HG03571 (cell line): ENCODE results near the gene ACACB.

Experiments used
- ATAC-seq: cut with Tn5 transposase; IDR thresholded peaks from one replicate; pipeline ENCODE4 v1.9.1; 2021; ENCODE audit not compliant: unreplicated experiment

ACACB gene

DNA sequence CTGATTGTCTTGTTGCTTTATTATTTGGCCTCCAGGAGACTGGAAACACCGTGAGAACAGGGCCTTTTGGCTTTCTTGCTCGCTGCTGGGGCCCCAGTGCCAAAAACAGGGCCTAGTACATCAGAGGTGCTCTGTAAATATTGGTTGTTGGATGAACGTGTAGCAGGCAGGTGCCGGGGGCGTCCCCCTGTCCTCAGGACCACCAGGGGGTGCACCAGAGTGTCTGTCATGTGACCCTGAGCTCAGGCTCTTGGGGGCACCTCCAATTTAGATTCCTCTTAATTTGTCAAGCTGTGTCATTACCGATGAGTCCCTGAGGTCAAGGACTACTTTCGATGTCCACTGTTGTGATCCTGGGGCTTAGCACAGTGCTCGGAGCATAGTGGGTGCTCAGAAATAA, 87.1 kb downstream of the ACACB start:
- ATAC-seq: no peak

- ATAC-seq: no peak
Observed at GRCh38 chr12:109209082-109209481, 92.7 kb downstream of the ACACB start.

DNA sequence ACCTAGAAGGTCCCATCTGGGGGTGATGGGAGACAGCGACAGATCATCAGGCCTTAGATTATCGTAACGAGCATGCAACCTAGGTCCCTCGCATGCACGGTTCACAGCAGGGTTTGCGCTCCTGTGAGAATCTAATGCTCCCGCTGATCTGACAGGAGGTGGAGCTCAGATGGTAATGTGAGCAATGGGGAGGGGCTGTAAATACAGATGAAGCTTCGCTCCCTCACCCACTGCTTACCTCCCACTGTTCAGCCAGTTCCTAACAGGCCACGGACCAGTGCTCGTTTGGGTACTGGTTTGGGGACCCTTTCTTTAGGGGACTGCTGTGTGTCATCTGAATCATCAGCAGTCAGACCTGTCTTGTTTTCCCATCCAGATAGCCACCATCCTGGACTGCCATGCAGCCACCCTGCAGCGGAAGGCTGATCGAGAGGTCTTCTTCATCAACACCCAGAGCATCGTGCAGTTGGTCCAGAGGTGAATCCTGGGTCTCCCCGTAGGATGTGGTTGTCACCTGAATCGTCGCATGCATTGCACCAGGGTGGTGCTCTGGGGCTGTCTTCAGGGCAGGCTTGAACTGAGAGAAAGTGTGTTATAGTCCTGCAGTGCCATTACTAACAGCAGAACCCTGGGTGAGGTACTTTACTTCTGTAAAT, 96.2 kb downstream of the ACACB start:
- ATAC-seq: no peak

DNA sequence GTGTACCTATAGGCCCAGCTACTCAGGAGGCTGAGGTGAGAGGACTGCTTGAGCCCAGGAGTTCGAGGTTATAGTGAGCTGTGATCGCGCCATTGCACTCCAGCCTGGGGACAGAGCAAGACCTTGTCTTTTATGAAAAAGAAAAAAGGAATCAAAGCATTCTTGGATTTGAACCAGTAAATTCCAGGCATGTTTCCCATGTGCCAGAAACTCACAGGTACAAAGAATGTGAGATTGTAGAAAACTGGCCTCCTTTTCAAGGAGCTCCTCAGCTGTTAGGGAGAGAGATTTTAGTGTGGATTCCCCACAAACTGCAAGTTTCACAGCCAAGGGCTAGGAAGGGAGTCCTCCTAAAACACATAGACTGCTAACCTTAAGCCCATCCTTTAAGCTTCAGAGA, 97.7 kb downstream of the ACACB start:
- ATAC-seq: no peak

DNA sequence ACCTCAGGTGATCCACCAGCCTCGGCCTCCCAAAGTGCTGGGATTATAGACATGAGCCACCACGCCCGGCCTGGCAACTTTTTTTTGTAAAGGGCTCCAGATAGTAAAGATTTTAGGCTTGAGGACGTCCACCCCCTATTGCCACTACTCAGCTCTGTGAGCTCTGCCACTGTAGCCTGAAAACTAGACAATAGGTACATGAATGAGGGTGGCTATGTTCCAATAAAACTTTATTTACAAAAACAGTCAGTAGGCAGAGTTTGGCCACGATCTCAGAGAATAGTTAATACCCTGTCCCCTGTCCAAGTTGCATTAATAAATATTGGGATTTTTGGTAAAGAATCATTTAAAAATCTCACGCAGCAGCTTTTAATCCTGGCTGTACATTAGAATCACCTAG, 102.6 kb downstream of the ACACB start:
- no peak for ATAC-seq

- no peak for ATAC-seq
Observed at GRCh38 chr12:109219938-109220337, 103.6 kb downstream of the ACACB start.

DNA sequence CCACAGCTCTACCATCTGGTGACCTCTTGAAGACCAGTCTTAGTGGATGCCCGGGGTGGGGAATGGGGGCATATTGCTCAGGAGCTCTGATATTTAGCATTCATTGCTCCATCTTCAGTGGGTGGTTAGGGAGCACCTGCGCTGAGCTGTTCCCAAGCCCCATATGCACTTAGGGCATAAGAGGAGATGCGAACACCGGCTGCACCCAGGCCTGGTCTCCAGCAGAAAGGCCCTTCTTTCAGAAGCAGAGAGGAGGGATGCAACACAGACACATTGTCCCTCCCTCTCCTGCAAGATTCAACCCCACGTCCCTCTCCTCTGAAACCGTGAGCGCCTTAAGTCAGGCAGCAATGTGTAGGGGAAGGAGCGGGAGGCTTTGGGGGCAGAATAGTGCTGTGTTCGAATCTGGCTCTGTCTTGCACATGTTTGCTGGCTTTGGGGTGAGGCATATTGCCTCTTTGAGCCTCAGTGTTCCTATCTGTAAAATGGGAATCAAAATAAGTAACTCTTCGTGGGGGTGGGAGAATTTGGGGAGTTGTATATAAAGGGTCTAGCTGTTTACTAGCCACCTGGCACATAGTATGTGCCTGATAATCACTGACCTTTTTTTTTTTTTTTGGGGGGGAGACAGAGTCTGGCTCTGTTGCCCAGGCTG, 105.0 kb downstream of the ACACB start:
- ATAC-seq: no peak

DNA sequence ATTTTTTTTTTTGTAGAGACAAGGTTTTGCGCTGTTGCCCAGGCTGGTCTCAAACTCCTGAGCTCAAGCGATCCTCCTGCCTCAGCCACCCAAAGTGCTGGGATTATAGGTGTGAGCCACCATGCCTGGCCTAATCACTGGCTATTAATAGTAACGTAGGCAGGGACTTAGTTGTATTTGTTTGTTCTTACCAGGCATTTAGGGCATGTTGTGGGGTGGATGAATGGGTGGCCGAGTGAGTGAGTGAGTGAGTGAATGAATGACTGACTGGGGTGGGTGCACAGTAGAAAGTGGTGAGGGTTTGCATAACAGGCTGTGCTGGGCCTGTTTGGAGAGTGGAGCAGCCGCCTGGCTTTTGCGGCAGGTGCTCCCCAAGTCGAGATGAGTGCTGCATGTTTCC, 105.7 kb downstream of the ACACB start:
- no peak for ATAC-seq

GRCh38 chr12:109222496-109222895, 106.1 kb downstream of the ACACB start:
- ATAC-seq: no peak

GRCh38 chr12:109223211-109223610, 106.8 kb downstream of the ACACB start:
- ATAC-seq: no peak

GRCh38 chr12:109223868-109224267, 107.5 kb downstream of the ACACB start:
- no peak for ATAC-seq

DNA sequence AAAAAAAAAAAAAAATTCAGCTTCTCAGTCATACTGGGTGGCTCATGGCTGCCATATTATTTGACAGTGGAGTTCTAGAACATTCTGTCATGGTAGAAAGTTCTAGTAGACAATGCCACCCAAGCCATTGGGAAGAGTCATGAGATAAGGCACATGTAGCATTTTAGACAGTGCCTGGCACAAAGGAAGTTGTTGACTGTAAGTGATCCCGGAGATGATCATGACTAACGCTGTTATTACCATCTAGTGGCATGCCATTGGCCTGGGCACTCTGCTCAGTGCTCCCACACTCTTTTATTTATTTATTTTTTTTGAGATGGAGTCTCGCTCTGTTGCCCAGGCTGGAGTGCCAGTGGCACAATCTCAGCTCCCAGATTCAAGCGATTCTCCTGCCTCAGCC, 112.3 kb downstream of the ACACB start:
- no peak for ATAC-seq

GRCh38 chr12:109230193-109230592, 113.8 kb downstream of the ACACB start:
- no peak for ATAC-seq

GRCh38 chr12:109232731-109233130, 116.3 kb downstream of the ACACB start:
- no peak for ATAC-seq

DNA sequence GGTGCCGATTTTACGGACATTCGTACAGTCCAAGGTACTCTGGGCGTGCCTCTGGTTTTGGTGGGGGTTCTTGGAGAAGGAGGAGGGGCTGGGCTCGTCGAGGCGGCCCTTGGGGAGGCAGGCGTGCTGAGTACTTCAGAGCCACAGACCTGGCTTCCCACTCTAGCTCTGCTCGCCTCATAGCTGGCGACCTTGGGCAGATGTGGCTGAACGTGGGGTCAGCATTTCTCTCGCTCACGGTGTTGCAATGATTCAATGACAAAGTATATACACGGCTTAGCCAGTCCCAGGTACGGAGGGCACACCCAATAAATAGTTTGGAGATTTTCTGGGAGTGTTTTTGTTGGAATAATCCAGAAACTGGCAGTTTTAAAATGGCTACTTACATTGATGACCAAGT, 117.6 kb downstream of the ACACB start:
- no peak for ATAC-seq

GRCh38 chr12:109236257-109236656, 119.9 kb downstream of the ACACB start:
- ATAC-seq: no peak

DNA sequence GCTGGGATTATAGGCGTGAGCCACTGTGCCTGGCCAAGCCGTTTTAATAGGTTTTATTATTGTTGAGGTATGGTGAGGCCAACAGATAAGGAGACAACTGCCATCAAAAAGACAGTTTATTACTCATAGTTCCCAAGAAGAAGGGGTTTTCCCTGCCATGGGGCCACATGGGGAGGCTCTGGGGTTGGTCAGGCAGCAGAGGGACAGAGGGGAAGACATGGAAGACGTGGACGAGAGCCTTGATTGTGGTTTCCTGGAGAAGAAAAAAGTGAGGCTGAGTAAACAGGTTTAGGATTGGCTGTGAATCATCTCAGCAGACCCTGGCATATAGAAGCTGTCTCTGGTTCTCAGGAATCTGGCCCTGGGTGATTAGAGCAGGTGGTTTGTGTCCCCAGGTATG, 122.8 kb downstream of the ACACB start:
- ATAC-seq: no peak

DNA sequence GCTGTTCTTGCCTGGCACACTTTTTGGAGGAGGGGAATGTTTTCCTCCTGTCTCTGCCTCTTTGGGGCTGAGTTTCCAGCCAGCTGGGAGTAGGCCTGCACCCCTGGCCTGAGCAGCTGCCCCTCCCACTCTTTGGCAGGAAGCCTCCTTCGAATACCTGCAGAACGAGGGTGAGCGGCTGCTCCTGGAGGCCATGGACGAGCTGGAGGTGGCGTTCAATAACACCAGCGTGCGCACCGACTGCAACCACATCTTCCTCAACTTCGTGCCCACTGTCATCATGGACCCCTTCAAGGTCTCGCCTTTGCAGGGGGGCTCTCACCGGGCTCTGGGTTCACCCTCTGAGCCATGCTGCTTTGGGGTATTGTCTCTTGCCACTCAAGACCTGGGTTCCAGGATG, 123.3 kb downstream of the ACACB start:
- no peak for ATAC-seq

DNA sequence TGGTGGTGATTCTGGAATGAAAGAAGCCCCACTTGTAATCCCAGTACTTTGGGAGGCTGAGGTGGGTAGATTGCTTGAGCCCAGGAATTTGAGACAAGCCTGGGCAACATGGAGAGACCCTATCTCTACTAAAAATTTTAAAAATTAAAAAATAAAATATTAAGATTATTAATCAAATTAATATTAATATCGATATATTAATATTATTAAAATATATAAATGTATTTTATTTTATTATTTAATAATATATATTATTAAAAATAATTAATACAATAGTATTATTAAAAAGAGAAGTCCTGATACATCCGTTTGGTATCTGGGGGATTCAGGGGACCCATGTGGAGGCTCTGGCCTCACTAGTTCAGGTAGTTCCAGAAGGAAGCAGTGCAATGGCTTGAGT, 124.0 kb downstream of the ACACB start:
- no peak for ATAC-seq

DNA sequence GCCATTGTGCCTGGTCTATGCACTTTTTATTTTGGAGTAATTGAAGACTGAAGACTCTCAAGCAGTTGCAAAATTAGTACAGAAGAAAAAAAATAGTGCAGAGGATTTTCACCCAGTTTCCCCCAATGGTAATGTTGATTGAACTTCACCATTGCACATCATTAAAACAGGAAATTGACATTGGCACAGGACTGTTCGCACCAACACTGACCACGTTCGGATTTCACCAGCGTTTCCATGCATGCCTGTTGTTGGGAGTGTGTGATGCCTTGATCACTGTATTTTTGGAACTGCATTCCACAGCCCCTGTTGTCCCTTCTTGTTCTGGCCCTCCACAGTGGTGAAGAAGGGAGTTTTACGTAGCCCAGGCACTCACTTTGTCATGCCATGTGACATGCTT, 125.5 kb downstream of the ACACB start:
- ATAC-seq: no peak

GRCh38 chr12:109244073-109244472, 127.7 kb downstream of the ACACB start:
- ATAC-seq: no peak

GRCh38 chr12:109246221-109246620, 129.8 kb downstream of the ACACB start:
- ATAC-seq: no peak
